RWPE1 (cell line): ENCODE measurements around the gene BICRA.

Experiments
- CTCF ChIA-PET: fragments of 350-600 bp; sonication (Branson Sonifier 250); formaldehyde crosslinking; extraction: SDS; loops from one replicate; lab custom pipeline; 2021; lab: Yijun Ruan, JAX
- POLR2A ChIA-PET: fragments of 400-600 bp; formaldehyde crosslinking; extraction: SDS; loops from one replicate; lab custom pipeline; 2020; ENCODE audit warnings: antibody characterized with exemption; ENCODE audit not compliant: low non-redundant PET; lab: Yijun Ruan, JAX
- DNase-seq: peaks from one replicate; pipeline ENCODE4 v3.0.0; 2012; ENCODE audit warnings: low spot score
- H3K27ac ChIP-seq: fragments of 450-650 bp; 2 replicates; pipeline ENCODE4 v1.5.1; 2017
- TF ChIP-seq, protein P1 (sequence below): fragments of 450-650 bp; conservative IDR thresholded peaks from 2 replicates; pipeline ENCODE4 v1.5.1; 2017; ENCODE audit warnings: low read depth, mild to moderate bottlenecking

Gene BICRA

DNA sequence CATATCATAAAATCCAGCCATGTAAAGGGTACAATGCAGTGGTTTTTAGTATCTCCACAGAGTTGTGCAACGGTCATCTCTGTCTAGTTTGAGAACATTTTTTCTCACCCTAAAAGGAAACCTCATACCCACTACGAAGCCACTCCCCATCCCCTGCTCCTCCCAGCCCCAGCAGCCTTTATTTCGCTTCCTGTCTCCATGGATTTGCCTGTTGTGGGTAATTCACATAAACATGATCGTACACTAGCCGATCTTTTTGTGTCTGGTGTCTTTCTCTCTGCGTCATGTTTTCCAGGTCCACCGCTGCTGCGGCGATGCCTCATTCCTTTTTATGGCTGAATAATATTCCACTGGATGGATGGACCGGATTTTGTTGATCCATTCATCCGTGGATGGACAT lies 28.6 kb downstream of the BICRA start:
- TF ChIP-seq, protein P1, sequence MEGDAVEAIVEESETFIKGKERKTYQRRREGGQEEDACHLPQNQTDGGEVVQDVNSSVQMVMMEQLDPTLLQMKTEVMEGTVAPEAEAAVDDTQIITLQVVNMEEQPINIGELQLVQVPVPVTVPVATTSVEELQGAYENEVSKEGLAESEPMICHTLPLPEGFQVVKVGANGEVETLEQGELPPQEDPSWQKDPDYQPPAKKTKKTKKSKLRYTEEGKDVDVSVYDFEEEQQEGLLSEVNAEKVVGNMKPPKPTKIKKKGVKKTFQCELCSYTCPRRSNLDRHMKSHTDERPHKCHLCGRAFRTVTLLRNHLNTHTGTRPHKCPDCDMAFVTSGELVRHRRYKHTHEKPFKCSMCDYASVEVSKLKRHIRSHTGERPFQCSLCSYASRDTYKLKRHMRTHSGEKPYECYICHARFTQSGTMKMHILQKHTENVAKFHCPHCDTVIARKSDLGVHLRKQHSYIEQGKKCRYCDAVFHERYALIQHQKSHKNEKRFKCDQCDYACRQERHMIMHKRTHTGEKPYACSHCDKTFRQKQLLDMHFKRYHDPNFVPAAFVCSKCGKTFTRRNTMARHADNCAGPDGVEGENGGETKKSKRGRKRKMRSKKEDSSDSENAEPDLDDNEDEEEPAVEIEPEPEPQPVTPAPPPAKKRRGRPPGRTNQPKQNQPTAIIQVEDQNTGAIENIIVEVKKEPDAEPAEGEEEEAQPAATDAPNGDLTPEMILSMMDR = no peak
- CTCF ChIA-PET = no interaction called here
- no peak for DNase-seq
- H3K27ac ChIP-seq = peak overlapping the region; percentile 49
- POLR2A ChIA-PET = no interaction called here

DNA sequence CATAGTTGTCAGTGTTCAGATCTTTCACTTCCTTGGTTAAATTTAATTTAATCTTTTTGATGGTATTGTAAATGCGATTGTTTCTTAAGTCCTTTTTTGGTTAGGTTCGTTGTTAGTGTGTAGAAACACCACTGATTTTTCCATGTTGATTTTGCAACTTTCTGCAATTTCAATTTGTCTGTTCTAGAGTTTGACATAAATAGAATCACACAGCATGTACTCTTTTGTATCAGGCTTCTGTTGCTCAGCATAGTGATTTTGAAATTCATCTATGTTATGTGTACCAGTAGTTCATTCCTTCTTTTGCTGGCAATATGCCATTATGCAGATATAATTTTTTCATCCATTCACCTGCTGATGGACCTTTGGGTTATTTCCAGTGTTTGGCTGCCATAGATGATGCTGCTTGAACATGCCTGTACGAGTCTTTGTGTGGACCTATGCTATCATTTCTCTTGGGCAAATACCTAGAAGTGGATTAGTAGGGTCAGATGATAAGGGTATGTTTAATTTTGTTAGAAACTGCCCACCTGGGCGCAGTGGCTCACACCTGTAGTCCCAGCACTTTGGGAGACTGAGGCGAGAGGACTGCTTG lies 33.1 kb downstream of the BICRA start:
- ChIA-PET POLR2A (no interaction called here), CTCF (no interaction called here)
- no peak for DNase-seq
- TF ChIP-seq, protein P1 = no peak
- H3K27ac ChIP-seq = peak overlapping the region; percentile 40; the same call in 1 of the 2 replicates

DNA sequence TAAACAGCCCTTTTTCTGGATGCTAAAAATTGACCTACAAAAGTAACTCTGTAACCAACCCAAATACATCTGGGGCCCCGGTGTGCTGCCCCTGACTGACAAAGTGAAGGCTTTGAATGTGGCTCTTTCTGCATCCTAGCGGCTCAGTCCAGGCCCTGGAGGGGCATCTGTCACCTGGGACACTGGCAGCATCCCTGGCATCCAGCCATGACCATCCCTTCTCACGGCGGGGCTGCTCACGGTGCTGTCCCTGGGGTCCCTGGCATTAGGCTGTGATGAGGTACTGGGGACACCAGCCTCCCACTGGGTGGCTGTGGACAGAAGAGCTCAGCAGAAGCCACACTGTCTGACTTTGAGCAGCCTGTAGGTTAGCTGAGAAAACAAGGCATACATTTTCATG lies 34.3 kb downstream of the BICRA start:
- no peak overlapping the region for H3K27ac ChIP-seq
- DNase-seq = no peak
- TF ChIP-seq, protein P1 = no peak
- ChIA-PET POLR2A (no interaction called here), CTCF (no interaction called here)

DNA sequence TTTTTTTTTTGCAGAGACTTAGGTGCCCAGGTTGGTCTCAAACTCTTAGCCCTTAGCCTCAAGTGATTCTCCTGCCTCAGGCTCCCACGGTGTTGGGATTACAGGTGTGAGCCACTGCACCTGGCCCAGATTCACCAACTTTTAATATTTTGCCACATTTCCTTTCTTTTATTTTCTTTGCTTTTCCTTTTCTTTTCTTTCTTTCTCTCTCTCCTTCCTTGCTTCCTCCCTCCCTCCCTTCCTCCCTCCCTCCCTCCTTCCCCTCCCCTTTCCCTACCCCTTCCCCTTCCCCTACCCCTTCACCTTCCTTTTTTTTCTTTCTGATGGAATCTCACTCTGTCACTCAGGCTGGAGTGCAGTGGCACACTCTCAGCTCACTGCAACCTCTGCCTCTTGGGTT lies 35.3 kb downstream of the BICRA start:
- H3K27ac ChIP-seq = 0 out of 2 replicates have a peak overlapping the region, but pooled peaks have one; percentile 24
- DNase-seq = no peak
- POLR2A ChIA-PET = no interaction called here
- CTCF ChIA-PET = no interaction called here
- TF ChIP-seq, protein P1 = no peak

DNA sequence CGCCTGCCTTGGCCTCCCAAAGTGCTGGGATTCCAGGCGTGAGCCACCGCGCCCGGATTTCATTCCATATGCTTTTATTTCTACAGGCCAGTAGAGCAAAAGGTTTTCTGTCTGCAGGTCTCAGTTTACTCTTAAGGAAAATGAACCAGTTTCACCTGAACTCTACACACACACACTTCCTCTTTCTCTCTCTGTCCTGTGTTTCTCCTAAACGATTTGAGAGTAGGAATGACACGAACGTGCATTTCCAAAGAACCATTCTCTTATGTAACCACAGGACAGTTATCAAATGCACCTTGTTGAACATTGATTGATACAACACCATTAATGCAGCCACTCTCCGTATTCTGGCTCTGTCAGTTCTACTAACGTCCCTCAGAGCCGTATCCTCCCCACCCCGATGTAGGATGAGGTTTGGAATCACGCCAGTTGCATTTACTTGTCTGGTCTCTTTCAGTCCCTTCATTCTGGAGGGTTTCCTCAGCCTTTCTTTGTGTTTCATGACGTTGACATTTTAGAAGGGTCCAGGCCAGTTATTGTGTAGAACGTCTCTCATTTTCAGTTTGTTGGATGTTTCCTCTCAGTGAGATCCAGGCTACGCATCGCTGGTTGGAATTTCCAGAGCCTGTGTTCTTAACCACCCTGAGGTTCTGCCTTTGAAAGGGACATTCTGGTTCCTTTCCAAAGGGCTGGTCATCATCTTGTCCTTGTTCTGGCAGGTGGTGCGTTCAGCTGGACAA lies 36.0 kb downstream of the BICRA start:
- CTCF ChIA-PET = no interaction called here
- DNase-seq = no peak
- POLR2A ChIA-PET = no interaction called here
- 0 out of 2 replicates have a peak overlapping the region, but pooled peaks have one; percentile 24 for H3K27ac ChIP-seq
- TF ChIP-seq, protein P1 = no peak

DNA sequence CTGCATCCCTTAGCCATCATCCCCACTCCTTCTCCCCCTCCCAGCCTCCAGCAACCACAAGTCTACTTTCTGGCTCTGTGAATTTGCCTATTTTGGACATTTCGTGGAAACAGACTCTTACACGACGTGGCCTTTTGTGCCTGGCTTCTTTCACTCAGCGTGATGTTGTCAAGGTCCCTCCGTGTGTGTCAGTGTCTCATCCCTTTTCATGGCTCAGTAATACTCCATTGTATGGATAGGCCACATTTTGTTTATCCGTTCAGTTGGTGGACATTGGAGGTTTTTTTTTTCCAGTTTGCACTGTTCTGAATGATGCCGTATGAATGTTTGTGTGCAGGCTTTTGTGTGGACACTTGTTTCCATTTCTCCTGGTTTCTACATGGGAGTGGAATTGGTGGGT lies 38.0 kb downstream of the BICRA start:
- CTCF ChIA-PET = no interaction called here

More for the DNA sequence above, 38.0 kb downstream of the BICRA start:
- DNase-seq = no peak
- H3K27ac ChIP-seq = no peak overlapping the region
- POLR2A ChIA-PET = no interaction called here
- TF ChIP-seq, protein P1 = no peak
